ENCODE results near the gene LY6G5C. TPM values are rescaled to one million over a fixed set of nuclear protein-coding genes. Genes with fewer than 3 reads are reported as not detected.

LY6G5C gene
- polyA plus RNA-seq, 1 donor (not counting 4 experiments of a cell fraction or from before 2014, with no cell fraction given) = 0.58 TPM

DNA sequence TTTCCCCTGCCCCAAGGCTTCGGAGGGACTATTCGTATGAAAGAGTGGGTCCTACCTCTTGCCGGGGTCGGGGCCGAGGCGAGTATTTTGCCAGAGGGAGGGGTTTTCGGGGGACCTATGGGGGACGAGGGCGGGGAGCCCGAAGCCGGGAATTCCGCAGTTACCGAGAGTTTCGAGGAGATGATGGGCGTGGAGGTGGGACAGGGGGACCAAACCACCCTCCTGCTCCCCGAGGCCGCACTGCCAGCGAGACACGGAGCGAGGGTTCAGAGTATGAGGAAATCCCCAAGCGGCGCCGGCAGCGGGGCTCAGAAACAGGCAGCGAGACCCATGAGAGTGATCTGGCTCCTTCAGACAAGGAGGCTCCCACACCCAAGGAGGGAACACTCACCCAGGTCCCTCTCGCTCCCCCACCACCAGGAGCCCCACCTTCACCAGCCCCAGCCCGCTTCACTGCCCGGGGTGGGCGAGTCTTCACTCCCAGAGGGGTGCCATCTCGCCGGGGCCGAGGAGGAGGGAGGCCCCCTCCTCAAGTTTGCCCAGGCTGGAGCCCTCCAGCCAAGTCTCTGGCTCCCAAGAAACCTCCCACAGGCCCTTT is 49.1 kb downstream of the LY6G5C start:
- dilution Hi-C loops (cut with MboI; ENCODE audit: extremely low pct_ligation_motif_present, low sequenced_read_pairs) = no loop called here

GRCh38 chr6:31631209-31631608 is 49.7 kb downstream of the LY6G5C start:
- no peak overlapping the region for H3K4me2 ChIP-seq (ENCODE audit: control insufficient read depth, extremely low read depth, insufficient read depth, low read depth, low read length)
- peaks cover 11% of the 10 kb centered on the region for H4K20me1 ChIP-seq (ENCODE audit: control insufficient read depth, extremely low read depth, insufficient read depth, low read length)
- H3K27me3 ChIP-seq (ENCODE audit: control insufficient read depth, extremely low read depth, insufficient read depth, low read length) = no peaks in the 10 kb centered on the region
- no peak overlapping the region for H3K27ac ChIP-seq (ENCODE audit: control insufficient read depth, insufficient read depth, low read length)
- FAIRE-seq (no peak), DNase-seq (ENCODE audit: low read depth, low spot score) (no peak)
- no peaks in the 10 kb centered on the region for H3K9me3 ChIP-seq (ENCODE audit: control insufficient read depth, low read depth, low read length)
- no peaks in the 10 kb centered on the region for H3K9me1 ChIP-seq (ENCODE audit: control insufficient read depth, extremely low read depth, insufficient read depth, low read length)
- H3K79me2 ChIP-seq (ENCODE audit: control insufficient read depth, insufficient read depth, low read length) = peaks cover 49% of the 10 kb centered on the region
- dilution Hi-C loops (cut with MboI; ENCODE audit: extremely low pct_ligation_motif_present, low sequenced_read_pairs) = no loop called here
- H3K4me1 ChIP-seq (ENCODE audit: control insufficient read depth, extremely low read depth, insufficient read depth, low read length) = no peaks in the 10 kb centered on the region
- no peak overlapping the region for H3K4me3 ChIP-seq (ENCODE audit: control insufficient read depth in 2 of 3, extremely low read depth in 1 of 3, insufficient read depth in 2 of 3, low read depth in 1 of 3, low read length in 3 of 3)
- no peak for TF ChIP-seq EZH2 (IDR thresholded peaks at IDR 0.05; ENCODE audit: low read length)
- TF ChIP-seq, protein P1, sequence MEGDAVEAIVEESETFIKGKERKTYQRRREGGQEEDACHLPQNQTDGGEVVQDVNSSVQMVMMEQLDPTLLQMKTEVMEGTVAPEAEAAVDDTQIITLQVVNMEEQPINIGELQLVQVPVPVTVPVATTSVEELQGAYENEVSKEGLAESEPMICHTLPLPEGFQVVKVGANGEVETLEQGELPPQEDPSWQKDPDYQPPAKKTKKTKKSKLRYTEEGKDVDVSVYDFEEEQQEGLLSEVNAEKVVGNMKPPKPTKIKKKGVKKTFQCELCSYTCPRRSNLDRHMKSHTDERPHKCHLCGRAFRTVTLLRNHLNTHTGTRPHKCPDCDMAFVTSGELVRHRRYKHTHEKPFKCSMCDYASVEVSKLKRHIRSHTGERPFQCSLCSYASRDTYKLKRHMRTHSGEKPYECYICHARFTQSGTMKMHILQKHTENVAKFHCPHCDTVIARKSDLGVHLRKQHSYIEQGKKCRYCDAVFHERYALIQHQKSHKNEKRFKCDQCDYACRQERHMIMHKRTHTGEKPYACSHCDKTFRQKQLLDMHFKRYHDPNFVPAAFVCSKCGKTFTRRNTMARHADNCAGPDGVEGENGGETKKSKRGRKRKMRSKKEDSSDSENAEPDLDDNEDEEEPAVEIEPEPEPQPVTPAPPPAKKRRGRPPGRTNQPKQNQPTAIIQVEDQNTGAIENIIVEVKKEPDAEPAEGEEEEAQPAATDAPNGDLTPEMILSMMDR (optimal IDR thresholded peaks at IDR 0.05 in 1 of 3, IDR thresholded peaks at IDR 0.05 in 1 of 3, conservative IDR thresholded peaks at IDR 0.05 in 1 of 3; ENCODE audit: extremely low read depth in 1 of 3, insufficient read depth in 2 of 3, low read length in 3 of 3) = no peak
- H2AFZ ChIP-seq (ENCODE audit: control insufficient read depth, low read length) = no peak overlapping the region
- peaks cover 83 to 90% of the 10 kb centered on the region in 2 experiments for H3K36me3 ChIP-seq (ENCODE audit: control insufficient read depth in 2 of 2, extremely low read depth in 1 of 2, insufficient read depth in 2 of 2, low read length in 2 of 2)
- no peak overlapping the region for H3K9ac ChIP-seq (ENCODE audit: control insufficient read depth, extremely low read depth, insufficient read depth, low read length)

More for the DNA sequence above, 49.1 kb downstream of the LY6G5C start:
- Histone ChIP-seq H3K9ac (ENCODE audit: control insufficient read depth, extremely low read depth, insufficient read depth, low read length) (no peak overlapping the region), H3K9me1 (ENCODE audit: control insufficient read depth, extremely low read depth, insufficient read depth, low read length) (no peaks in the 10 kb centered on the region), H2AFZ (ENCODE audit: control insufficient read depth, low read length) (no peak overlapping the region), H4K20me1 (ENCODE audit: control insufficient read depth, extremely low read depth, insufficient read depth, low read length) (peaks cover 11% of the 10 kb centered on the region), H3K27ac (ENCODE audit: control insufficient read depth, insufficient read depth, low read length) (no peak overlapping the region), H3K4me1 (ENCODE audit: control insufficient read depth, extremely low read depth, insufficient read depth, low read length) (no peaks in the 10 kb centered on the region), H3K27me3 (ENCODE audit: control insufficient read depth, extremely low read depth, insufficient read depth, low read length) (no peaks in the 10 kb centered on the region), H3K9me3 (ENCODE audit: control insufficient read depth, low read depth, low read length) (no peaks in the 10 kb centered on the region), H3K4me3 (ENCODE audit: control insufficient read depth in 2 of 3, extremely low read depth in 1 of 3, insufficient read depth in 2 of 3, low read depth in 1 of 3, low read length in 3 of 3) (no peak overlapping the region), H3K79me2 (ENCODE audit: control insufficient read depth, insufficient read depth, low read length) (peaks cover 44% of the 10 kb centered on the region), H3K36me3 (ENCODE audit: control insufficient read depth in 2 of 2, extremely low read depth in 1 of 2, insufficient read depth in 2 of 2, low read length in 2 of 2) (peaks cover 79 to 90% of the 10 kb centered on the region in 2 experiments), H3K4me2 (ENCODE audit: control insufficient read depth, extremely low read depth, insufficient read depth, low read depth, low read length) (no peak overlapping the region)
- no peak for TF ChIP-seq EZH2 (IDR thresholded peaks at IDR 0.05; ENCODE audit: low read length)
- TF ChIP-seq, protein P1 (optimal IDR thresholded peaks at IDR 0.05 in 1 of 3, IDR thresholded peaks at IDR 0.05 in 1 of 3, conservative IDR thresholded peaks at IDR 0.05 in 1 of 3; ENCODE audit: extremely low read depth in 1 of 3, insufficient read depth in 2 of 3, low read length in 3 of 3) = no peak
- DNase-seq (ENCODE audit: low read depth, low spot score) (no peak), FAIRE-seq (no peak)

Data from keratinocyte (primary cell).